Kidney tubule cell (primary cell): ENCODE results near the gene FSD1.
"Not testable (repeated sequence)": the region's sequence is repeated elsewhere in the genome, so short reads cannot be mapped to it uniquely, and the experiment has no call there.

Experiments used
- DNase-seq: peaks from one replicate; pipeline ENCODE4 v3.0.0-alpha.2; 2018; ENCODE audit warnings: low spot score

Gene FSD1

DNA sequence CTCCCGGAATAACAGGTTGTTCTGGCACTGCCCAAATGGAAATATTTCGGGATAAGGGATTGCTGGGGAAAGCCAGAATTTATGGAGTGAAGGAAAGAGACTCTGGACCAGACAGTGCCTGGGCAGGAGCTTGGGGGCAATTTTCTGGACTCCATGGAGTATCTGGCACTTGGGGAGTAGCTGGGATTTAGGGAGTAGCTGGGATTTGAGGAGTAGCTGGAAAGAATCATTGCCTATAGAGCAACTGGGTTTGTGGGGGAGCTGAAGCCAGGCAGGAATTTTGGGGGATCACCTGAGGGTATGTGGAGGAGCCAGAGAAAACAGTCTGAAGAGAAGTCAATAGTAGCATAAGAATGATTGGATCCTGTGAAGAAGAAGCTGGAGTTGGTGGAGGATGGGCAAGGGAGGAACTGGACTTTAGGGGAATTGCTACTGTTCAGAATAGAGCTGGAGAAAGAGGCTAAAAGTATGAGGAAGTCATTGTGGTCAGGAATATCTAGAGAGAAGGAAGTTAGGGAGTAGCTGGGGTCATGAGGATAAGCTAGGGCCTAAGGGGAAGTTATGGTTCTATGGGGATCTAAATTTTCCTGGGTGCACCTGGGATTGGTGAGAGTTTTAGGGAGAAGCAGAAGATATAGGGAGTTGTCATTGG is 14.8 kb downstream of the FSD1 start:
- no peak for DNase-seq

DNA sequence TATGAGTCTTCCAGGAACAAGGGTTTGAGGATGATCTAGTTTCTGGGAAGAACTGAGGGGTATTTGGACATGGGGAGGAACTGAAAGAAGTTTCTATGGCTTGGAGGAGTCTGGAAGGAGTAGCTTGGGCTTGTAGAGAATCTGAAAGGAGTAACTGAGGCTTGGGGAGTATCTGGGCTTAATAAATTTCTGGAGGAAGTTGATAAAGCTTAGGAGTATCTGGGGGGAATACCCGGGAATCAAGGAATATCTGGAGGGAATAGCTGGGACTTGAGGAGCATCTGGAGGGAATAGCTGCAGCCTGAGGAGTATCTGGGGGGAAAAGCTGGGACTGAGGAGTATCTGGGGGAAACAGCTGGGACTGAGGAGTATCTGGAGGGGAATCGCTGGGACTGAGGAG is 16.0 kb downstream of the FSD1 start:
- no peak for DNase-seq

DNA sequence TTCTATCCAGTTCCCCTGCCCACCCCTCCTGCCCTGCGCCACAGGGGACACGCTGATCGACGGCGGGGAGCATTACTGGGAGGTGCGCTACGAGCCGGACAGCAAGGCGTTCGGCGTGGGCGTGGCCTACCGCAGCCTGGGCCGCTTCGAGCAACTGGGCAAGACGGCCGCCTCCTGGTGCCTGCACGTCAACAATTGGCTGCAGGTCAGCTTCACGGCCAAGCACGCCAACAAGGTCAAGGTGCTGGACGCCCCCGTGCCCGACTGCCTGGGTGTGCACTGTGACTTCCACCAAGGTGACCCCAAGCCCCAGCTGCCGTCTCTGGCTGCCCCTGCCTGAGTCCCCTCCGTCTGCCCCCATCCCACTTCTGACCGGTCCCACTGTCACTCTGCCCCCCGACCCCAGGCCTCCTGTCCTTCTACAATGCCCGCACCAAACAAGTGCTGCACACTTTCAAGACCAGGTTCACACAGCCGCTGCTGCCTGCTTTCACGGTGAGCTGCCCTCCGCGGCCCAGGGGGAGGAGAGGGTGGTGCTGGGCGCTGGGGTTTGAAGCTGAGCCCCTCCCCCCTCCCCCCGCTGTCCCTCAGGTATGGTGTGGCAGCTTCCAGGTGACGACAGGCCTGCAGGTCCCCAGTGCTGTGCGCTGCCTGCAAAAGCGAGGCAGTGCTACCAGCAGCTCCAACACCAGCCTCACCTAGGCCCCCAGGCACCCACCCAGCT is 18.7 kb downstream of the FSD1 start:
- peak; percentile 28 for DNase-seq

DNA sequence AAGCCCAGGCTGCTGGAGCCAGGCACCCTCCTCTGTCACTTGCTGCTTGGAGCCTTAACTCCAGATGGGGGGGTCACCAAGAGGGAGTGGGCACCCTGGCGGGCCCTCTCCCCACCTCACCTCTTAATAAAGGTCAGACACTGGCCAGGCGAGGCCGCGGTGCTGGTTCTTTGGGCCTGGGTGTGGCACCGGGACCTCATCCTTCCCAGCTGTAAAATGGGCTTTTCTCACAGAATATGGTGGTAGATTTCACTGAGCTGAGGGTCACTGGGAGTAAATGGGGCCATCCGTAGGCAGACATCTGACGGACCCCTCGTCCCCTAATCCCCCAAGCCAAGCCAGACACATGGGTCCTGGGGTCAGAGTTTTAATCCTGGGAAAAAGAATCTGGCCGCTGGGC is 19.3 kb downstream of the FSD1 start:
- no peak for DNase-seq

DNA sequence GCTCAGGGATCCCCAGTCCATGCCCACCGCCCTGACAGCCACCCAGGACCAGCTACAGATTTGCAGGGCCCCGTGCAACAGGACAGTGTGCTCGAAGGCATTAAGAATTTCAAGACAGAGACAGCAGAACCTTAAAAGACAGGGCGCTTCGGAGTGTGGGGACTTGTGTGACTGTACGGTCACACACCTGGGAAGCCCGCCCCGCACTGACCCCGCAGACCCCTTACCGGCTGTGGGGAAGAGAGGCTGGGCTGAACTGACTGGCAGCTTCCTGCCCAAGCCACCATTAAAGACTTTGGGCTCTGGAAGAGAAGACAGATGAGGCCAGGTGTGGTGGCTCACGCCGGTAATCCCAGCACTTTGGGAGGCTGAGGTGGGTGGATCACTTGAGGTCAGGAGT is 19.8 kb downstream of the FSD1 start:
- no peak for DNase-seq

DNA sequence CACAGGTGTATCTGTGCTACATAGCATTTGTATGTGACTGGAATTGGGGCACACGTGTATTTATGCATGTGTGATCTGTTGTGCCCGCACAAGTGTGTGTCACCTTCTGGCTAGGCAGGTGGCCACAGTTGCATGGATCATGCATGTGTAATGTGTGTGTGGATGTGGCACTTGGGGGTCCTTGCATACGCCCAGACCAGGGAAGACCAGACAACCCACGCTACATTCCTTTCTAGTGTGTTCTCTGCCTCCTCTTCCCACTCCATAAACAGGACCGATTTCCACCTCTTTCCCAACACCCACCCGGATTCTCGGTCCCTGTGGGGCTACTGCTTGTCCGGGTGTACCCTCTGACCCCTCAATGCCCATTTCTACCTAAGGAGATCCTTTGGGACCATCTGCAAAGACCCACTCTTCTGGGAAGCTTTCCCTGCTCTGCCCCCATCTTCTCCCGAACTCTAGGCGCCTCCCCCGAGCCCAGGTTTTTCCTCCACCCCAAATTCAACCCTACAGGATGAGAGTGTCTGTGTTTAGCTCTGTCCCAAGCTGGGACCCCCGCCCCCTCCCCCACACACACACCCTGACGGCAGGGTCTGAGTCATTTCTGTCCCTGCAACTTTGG is 21.9 kb downstream of the FSD1 start:
- DNase-seq: no peak

DNA sequence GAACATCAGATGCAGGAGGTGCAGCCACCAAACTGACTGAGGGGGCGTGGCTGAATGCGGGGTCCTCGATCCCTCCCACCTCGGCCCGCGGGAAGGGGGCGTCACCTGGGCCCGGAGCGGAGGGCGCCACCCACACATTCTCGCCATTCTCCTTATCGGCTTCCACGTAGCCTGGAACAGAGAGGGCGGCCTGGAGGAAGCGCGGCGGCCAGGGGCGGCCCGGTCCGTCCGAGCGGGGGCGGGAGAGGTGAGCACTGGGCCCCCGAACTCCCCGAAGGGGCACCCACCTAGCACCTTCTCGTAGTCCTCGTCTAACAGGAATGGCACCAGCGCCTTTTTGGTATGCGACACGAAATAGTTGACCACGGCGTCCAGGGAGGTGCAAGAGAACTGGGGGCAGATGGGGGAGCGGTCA is 22.4 kb downstream of the FSD1 start:
- no peak for DNase-seq

DNA sequence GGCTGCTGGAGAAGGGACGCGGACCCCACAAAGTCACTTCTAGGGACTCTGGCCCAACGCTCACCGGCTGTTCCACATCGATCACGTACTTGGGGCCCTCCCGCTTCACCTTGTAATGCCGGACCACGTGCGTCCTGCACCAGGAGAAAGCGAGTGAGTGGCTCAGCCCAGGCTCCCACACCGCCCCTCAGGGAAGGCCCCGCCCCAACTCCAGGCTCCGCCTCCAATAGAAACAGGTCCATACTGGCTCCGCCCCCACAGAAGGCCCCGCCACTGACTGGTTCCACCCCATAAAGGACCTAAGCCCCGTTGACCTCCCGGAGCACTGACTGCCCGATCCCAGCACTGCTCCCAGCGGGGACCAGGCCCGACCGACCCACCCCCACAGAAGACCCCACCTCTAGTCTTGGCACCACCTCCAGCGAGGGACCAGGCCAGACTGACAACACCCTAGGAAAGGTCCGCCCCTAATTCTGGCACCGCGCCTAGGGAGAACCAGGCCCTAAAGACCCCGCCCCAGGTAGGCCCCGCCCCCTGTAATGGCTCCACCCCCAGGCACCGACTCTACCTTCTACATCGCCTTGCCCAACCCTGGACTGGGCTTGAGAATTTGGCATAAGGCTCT is 23.0 kb downstream of the FSD1 start:
- DNase-seq: peak; percentile 27

DNA sequence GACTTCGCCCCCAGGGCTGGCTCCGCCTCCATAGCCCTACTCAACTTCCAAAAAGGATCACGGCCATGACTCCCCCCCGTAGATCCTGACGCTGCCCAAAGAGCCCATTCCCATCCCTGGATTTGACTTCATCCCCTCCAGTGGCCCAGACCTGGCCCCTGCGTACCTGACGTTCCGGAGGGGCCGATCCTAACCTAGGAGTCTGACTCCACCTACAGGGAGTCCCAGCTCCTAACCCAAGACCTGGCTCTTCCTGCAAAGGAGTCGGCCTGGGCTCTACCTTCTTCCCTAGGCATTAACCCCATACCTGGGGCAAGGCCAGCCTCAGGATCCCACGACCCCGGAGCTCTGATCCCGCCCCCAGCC is 23.5 kb downstream of the FSD1 start:
- no peak for DNase-seq

DNA sequence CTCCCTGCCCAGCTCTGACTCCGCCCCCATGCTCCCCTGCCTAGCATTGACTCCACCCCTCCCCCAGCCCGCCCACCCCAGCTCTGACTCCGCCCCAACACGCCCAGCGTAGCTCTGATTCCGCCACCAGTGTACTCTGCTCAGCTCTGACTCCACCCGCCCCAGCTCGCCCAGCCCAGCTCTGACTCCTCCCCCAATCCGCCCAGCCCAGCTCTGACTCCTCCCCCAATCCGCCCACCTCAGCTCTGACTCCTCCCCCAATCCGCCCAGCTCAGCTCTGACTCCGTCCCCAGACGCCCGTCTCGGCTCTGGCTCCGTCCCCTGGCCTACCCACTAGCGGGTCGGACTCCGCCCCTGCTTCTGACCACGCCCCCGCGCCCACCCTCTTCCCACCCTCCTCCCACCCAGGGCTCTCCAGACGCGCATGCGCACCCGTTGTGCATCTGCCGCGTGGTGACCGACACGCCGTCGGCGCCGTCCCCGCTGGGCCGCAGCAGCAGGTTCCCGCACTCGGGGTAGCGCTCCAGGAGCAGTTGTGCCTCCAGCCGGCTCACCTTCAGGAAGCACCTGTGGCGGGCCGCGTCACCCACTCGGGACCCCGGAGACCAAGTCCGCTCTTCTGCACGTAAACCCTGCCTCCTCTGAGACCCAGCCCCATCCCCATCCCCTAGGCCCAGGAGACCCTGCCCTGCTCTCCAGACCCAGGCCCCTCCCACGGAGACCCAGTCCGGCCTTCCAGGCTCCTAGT is 24.0 kb downstream of the FSD1 start:
- DNase-seq: peak; percentile 89

DNA sequence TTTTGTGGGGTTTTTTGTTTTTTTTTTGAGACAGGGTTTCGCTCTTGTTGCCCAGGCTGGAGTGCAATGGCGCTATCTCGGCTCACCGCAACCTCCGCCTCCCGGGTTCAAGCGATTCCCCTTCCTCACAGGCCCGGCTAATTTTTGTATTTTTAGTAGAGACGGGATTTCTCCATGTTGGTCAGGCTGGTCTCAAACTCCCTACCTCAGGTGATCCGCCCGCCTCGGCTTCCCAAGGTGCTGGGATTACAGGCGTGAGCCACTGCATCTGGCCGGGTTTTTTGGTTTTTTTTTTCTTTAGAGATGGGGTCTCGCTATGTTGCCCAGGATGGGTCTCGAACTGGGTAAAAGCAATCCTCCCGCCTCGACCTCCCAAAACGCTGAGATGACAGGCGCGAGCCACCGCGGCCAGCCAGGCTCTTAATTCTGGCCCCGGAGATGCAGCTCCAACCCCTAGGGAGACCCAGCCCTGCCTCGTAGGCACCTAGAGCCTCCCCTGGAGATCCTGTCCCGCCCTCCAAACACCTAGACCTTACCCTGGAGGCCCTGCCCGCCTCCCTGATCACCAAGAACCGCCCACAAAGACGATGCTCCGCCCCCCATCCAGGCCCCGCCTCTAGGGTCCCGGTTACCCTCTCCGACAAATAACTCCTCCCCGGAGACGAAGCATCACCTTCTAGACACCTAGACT is 24.7 kb downstream of the FSD1 start:
- not testable (repeated sequence) for DNase-seq

DNA sequence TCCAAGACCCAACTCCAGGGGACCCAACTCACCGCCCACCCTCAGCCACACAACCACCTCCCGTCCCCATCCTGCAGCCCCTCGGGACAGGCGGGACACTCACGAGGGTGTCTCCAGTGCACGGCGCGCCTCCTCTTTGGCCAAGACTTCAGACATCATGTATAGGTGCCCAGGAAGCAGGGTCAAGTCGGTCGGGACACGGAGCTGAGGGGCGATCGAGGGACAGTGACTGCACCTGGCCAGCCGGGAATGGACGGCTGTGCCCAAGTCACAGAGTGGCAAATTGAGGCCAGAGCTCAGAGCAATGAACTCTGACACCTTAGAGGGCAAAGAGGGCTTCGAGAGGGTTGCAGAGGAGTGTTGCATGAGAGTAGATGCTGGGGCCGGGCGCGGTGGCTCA is 25.5 kb downstream of the FSD1 start:
- DNase-seq: no peak

DNA sequence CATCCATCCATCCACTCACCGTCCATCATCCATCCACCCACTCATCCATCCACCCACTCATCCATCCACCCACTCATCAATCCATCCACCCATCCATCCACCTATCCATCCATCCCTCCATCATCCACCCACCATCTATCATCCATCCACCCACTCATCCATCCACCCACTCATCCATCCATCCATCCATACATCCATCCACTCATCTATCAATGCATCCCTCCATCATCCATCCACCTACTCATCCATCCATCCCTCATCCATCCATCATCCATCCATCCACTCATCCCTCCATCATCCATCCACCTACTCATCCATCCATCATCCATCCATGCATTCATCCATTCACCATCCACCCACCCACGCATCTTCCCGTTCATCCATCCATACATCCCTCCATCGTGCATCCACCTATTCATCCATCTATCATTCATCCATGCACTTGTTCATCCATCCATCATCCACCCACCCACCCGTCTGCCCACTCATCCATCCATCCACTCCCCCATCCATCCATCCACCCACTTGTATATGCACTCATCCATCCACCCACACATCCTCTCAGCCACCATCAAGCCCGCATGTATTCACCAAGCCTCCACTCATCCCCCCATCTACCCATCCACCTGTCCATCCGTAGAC is 30.7 kb downstream of the FSD1 start:
- DNase-seq: no peak

DNA sequence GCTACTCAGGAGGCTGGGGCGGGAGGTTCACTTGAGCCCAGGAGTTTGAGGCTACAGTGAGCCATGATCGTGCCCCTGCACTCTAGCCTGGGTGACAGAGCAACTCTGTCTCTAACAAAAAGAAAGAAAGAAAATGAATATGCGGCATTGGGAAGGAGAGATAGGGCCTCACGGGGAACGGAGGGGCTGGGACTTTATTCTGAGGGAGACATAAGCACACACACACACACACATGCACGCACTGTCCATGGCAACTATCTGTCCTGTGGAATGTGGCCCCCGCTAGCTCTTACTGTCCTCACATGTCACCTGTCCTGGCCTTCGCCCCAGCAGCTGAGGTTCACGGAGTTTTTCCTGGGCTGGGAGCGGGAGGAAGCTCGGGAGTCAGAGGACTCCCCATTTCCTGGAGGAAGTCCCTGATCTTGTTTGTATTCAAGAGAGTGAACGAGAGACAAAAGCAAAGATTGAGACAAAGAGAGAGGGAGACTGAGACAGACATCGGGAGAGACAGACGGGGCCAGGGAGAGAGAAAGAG is 33.6 kb downstream of the FSD1 start:
- DNase-seq: peak; percentile 44

DNA sequence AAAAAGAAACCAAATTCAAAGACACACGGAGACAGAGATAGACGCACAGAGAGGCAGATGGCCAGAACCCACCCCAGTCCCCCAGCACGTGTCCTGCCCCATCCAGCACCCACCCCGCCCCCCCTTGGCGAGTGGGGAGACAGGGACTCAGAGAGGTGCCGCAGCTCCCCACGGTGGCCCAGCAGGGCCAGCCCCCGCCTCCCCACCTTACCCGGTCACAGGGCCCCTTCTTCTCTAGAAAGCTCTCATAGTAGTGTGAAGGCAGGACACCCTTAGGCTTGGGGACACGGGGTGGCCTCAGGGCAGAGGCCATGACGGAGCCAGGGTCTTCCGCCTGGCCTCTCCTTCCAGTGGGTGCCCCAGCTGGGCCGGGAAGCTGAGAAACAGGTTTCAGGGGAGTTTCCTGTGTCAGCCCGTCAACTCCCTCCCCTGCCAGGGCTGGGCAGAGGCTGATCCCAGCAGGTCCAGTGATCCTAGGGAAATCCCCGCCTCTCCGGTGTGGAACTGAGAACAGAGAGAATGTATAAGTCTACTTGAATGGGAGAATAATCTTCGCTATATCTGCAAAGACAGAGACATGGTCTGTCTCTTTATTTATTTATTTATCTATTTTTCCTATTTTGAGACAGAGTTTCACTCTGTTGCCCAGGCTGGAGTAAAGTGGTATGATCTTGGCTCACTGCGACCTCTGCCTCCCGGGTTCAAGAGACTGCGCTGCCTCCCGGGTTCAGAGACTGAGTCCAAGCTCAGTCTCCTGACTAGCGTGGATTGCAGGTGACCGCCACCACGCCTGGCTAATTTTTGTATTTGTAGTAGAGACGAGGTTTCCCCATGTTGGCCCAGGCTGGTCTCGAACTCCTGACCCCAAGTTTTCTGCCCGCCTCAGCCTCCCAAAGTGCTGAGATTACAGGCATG is 34.3 kb downstream of the FSD1 start, which contains the start of gene STAP2:
STAP2 (minus strand) TSS at position 387 of the 915 bp plus-strand sequence; CDS start at position 313, 74 bp downstream.
- DNase-seq: peak; percentile 84

DNA sequence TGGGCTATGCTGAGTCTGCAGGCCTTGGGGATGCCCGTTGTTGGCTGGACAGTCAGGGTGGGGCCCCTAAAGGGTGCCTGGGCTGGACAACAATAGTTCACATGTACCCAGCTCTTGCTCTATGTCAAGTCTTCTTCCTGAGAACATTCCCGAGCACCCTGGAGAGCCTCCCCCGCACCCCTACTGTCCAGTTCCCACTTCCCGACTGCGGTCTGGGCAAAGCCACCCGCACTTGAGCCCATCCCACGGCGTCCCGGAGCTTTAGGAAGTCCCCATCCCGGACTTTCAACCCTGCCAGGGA is 37.9 kb downstream of the FSD1 start:
- DNase-seq: no peak

DNA sequence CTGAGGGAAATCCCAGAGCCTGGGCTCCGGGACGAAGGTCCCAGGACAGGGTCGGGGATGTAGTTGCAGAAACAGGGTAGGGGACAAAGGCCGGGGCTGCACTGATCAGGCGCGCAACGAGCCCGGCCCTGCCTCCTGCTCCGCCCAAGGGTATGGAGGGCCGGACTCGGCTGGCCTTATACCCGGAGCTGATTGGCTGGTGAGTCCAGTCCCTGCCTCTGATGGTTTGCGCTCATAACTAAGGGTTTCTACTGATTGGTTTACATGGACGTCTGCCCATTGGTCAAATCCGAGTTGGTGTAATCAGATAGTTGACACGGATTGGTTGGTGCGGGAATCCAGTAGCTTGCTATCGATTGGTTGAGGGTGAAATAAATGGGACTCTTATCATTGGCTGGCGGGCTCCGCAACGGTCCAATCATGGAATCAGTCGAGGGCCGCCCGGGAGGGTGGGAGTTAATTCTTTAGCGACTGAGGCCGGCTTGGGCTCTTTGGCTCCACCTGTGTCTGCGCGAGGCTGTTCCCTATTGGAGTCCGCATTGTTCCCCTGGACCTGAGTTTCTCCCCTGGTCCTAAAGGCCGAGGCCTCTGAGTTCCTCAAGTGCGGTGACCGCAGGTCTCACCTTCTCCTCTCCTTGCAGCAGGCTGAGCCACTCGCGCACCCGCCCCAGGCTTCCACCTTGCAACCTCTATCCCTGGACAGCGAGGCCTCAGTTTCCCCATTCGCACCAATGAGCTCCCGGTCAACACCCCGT is 38.4 kb downstream of the FSD1 start:
- DNase-seq: peak; percentile 100

DNA sequence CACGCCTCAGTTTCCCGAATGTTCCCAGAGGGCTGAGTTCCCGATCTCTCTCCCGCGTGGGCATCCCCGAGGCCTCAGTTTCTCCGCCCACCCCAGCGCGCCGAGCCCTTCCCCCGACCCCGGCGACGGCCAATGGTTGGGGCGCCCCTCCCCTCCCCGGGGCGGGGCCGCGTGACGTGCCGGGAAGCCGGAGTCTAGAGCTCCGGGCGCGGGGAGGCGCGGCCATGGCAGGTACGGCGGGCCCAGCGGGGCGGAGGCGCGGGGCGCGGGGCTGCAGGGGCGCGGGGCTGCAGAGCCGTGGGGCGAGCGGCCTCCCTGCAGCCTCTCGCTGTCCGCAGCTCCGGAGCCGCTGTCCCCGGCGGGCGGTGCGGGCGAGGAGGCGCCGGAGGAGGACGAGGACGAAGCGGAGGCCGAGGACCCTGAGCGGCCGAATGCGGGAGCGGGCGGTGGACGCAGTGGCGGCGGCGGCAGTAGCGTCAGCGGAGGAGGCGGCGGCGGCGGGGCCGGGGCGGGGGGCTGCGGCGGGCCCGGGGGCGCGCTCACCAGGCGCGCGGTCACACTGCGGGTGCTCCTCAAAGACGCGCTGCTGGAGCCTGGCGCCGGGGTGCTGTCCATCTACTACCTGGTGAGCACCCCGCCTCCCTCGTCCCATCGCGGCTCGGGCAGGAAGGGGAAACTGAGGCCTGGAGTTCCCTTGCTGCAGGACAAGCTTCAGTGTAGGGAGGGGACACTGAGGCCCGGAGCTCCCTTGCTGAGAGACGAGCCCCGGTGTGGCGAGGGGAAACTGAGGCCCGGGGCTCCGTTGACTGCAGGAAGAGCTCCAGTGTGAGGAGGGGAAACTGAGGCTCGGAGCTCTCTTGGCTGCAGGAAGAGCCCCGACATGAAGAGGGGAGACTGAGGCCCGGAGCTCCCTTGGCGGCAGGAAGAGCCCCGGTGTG is 39.2 kb downstream of the FSD1 start, which contains the start of gene MPND:
MPND (plus strand) TSS at position 193 of the 938 bp plus-strand sequence; CDS start at position 225, 32 bp downstream.
- peak; percentile 84 for DNase-seq
